Liver (tissue), 3 donors: ENCODE data around the gene CMIP.
A peak's percentile ranks its signal among the peaks of the same experiment; 100 is the strongest.

Experiments used
- FOXA1 ChIP-seq: IDR thresholded peaks from 2 replicates; pipeline ENCODE4 v1.6.1; 2016; ENCODE audit warnings: antibody characterized with exemption
- RAD21 ChIP-seq, 2 donors: IDR thresholded peaks; 2 replicates each; pipeline ENCODE4 v1.6.1; 2016; ENCODE audit warnings: antibody characterized with exemption in 2 of 2, mild to moderate bottlenecking in 2 of 2
- TF ChIP-seq, protein P1 (sequence below): fragments of 150-350 bp; IDR thresholded peaks from 2 replicates; pipeline ENCODE4 v1.5.1; 2017; ENCODE audit warnings: improper control_type of control experiment, low read depth, low read length; ENCODE audit not compliant: missing input control
- donor health status: healthy.
- donor health status: healthy.

DNA sequence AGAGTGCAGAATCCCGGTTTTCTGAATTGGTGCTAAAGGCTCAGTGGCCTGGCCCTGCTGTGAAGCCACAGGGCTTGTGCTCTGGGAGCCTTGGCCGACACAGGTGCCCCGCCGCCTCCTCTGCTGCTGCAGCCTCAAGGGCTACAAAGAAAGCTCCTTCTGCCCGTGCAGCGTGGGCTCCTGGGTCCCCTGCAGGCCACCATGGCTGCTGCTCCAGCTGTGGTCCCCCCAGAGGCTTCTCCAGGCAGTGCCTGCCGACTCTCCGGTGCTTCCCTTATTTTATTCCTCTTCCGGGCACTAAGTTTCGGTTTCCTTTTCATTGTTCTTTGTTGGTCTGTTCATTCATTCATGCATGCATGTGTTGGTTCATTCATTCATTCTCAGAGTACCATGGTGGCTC is 53.1 kb downstream of the CMIP start:
- TF ChIP-seq, protein P1, sequence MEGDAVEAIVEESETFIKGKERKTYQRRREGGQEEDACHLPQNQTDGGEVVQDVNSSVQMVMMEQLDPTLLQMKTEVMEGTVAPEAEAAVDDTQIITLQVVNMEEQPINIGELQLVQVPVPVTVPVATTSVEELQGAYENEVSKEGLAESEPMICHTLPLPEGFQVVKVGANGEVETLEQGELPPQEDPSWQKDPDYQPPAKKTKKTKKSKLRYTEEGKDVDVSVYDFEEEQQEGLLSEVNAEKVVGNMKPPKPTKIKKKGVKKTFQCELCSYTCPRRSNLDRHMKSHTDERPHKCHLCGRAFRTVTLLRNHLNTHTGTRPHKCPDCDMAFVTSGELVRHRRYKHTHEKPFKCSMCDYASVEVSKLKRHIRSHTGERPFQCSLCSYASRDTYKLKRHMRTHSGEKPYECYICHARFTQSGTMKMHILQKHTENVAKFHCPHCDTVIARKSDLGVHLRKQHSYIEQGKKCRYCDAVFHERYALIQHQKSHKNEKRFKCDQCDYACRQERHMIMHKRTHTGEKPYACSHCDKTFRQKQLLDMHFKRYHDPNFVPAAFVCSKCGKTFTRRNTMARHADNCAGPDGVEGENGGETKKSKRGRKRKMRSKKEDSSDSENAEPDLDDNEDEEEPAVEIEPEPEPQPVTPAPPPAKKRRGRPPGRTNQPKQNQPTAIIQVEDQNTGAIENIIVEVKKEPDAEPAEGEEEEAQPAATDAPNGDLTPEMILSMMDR: peak; percentile 20
- TF ChIP-seq RAD21 (IDR thresholded peaks at IDR 0.05) (peak in 1 of 2 donors; percentile 17), FOXA1 (no peak)
